Transverse colon (tissue), 4 donors: ENCODE measurements around the gene PHACTR3. TPM values are rescaled to one million over a fixed set of nuclear protein-coding genes. Genes with fewer than 3 reads are reported as not detected.

ENCODE experiments used
- DNase-seq: peaks from one replicate; pipeline ENCODE4 v3.0.0-alpha.2; 2019
- H3K27ac ChIP-seq, 4 donors: fragments of 200-600 bp; sonication (generic); 2 replicates each; pipeline ENCODE4 v1.5.1; 2016 to 2018; ENCODE audit warnings: inconsistent platforms in 4 of 4
- H3K27me3 ChIP-seq: fragments of 200-600 bp; sonication (generic); 2 replicates; pipeline ENCODE4 v1.5.1; 2017; ENCODE audit warnings: inconsistent platforms
- H3K36me3 ChIP-seq, 4 donors: fragments of 200-600 bp; sonication (generic); 2 replicates each; pipeline ENCODE4 v1.5.1; 2017 to 2019; ENCODE audit warnings: inconsistent platforms in 4 of 4
- H3K4me1 ChIP-seq, 4 donors: fragments of 200-600 bp; sonication (generic); 2 replicates each; pipeline ENCODE4 v1.5.1; 2017 to 2020; ENCODE audit warnings: inconsistent platforms in 4 of 4
- H3K4me3 ChIP-seq, 4 donors: fragments of 200-600 bp; sonication (generic); 1 replicate in 1 of 4; 2 replicates in 3 of 4; pipeline versions ENCODE4 v1.5.1 to v1.6.1; 2017 to 2019; ENCODE audit warnings: inconsistent platforms in 4 of 4
- H3K9me3 ChIP-seq, 2 donors: fragments of 200-600 bp; sonication (generic); 2 replicates each; pipeline ENCODE4 v1.5.1; 2017 to 2019; ENCODE audit warnings: inconsistent platforms in 2 of 2
- EP300 ChIP-seq: sonication (generic); formaldehyde crosslinking; IDR thresholded peaks from one replicate; pipeline ENCODE4 v1.6.1; 2017; ENCODE audit warnings: antibody characterized with exemption, low read depth
- POLR2A ChIP-seq: fragments of 450-650 bp; IDR thresholded peaks from one replicate; pipeline ENCODE4 v1.6.1; 2016; ENCODE audit warnings: antibody characterized with exemption, mild to moderate bottlenecking, moderate library complexity
- POLR2AphosphoS5 ChIP-seq, 3 donors: sonication (generic); formaldehyde crosslinking; IDR thresholded peaks; one replicate each; pipeline ENCODE4 v1.6.1; 2016; ENCODE audit warnings: antibody characterized with exemption in 3 of 3
- WGBS, 2 donors: methylation state at CpG; one replicate each; pipeline ENCODE4 v1.1.5; 2018; ENCODE audit warnings: low coverage in 1 of 2; 5-methylcytosine and 5-hydroxymethylcytosine counted together
- in situ Hi-C, 4 donors: fragments of 200-750 bp; cut with MboI; loops; one replicate each; pipeline versions ENCODE4 v1.15.0 to v1.15.1; 2017; ENCODE audit warnings: low sequenced_read_pairs in 3 of 4, low pct_ligation_motif_present in 1 of 4, low pct_unique_long_range_greater_than_20kb in 1 of 4
- intact Hi-C: fragments of 100-400 bp; cut with DNase I; formaldehyde crosslinking; loops from one replicate; pipeline ENCODE4 v1.15.1; 2023; ENCODE audit warnings: low total_unique reads
- total RNA-seq, 4 donors: library from RNA; depleted of rRNA; stranded (reverse); fragments of >200 nt; gene quantifications; one replicate each; pipeline ENCODE4 v1.1.0, GENCODE V29; 2016
- TF ChIP-seq, protein P1 (sequence below), 5 experiments: fragments of 200-600 bp in 3 of 5; fragments of 450-650 bp in 2 of 5; sonication (generic) in 3 of 5; IDR thresholded peaks; 1 replicate in 2 of 5; 2 replicates in 3 of 5; pipeline ENCODE4 v1.5.1; 2016 to 2017; ENCODE audit warnings: antibody characterized with exemption in 5 of 5, inconsistent platforms in 3 of 5, mild to moderate bottlenecking in 2 of 5, moderate library complexity in 1 of 5

Gene PHACTR3
- total RNA-seq, 4 donors from 2014 or later, result 1.6 to 7.1 (median 5.6) TPM

DNA sequence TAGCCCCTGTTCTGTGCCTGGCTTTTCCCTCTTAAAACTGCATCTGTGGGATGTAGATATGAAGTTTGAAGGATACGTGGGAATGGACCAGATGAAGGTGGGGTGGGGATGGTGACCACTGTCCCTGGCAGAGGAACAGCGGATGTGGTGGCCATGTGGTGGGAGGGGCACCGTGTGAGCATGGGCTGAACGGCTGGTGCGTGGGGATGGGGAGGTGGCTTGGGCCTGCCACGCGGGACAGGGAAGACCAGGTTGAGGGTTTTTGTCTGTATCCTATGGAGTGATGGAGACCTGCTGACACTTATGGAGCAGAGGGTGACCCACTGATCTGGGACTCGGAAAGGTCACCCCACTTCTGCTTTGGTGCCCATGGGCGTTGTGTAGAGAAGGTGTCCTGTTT lies 19.2 kb downstream of the PHACTR3 start:
- no peak for DNase-seq
- TF ChIP-seq POLR2A (no peak), EP300 (no peak), POLR2AphosphoS5 (IDR thresholded peaks at IDR 0.05) (no peak)
- TF ChIP-seq, protein P1, sequence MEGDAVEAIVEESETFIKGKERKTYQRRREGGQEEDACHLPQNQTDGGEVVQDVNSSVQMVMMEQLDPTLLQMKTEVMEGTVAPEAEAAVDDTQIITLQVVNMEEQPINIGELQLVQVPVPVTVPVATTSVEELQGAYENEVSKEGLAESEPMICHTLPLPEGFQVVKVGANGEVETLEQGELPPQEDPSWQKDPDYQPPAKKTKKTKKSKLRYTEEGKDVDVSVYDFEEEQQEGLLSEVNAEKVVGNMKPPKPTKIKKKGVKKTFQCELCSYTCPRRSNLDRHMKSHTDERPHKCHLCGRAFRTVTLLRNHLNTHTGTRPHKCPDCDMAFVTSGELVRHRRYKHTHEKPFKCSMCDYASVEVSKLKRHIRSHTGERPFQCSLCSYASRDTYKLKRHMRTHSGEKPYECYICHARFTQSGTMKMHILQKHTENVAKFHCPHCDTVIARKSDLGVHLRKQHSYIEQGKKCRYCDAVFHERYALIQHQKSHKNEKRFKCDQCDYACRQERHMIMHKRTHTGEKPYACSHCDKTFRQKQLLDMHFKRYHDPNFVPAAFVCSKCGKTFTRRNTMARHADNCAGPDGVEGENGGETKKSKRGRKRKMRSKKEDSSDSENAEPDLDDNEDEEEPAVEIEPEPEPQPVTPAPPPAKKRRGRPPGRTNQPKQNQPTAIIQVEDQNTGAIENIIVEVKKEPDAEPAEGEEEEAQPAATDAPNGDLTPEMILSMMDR (IDR thresholded peaks at IDR 0.05), result no peak
- H3K4me1 ChIP-seq, result no peaks in the 10 kb centered on the region
- intact Hi-C loops (no loop called here), in situ Hi-C loops (no loop called here)
- 84 to 96% methylated on average over 7 to 9 of the region's 9 CpGs for WGBS, 2 donors
- H3K27ac ChIP-seq, result no peak overlapping the region
- no peaks in the 10 kb centered on the region for H3K36me3 ChIP-seq
- H3K27me3 ChIP-seq, result peaks cover 3% of the 10 kb centered on the region
- H3K9me3 ChIP-seq, result no peaks in the 10 kb centered on the region
- H3K4me3 ChIP-seq, result no peak overlapping the region

DNA sequence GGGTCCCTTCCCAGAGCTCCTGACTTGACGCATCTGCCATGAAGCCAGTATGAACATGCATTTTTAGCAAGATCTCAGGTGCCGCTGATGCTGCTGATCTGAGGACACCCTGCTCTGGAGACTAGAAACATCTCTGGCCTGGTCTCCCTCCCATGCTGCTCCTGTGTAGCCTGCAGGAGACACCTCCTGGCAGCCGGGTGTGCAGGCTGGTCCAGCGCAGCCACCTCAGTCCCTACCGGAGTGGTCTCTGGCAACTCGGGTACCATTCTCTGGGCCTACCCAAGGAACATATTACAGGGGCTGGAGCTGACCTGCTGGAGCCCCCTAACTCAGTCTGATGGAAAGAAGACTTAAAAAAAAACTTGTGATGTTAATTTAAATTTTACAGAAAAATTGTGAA lies 20.1 kb downstream of the PHACTR3 start:
- Histone ChIP-seq H3K27me3 (peaks cover 3% of the 10 kb centered on the region), H3K4me3 (no peak overlapping the region), H3K27ac (no peak overlapping the region), H3K9me3 (no peaks in the 10 kb centered on the region), H3K36me3 (no peaks in the 10 kb centered on the region), H3K4me1 (no peaks in the 10 kb centered on the region)
- intact Hi-C loops, result no loop called here
- 80 to 88% methylated on average over 4 to 6 of the region's 6 CpGs for WGBS, 2 donors
- in situ Hi-C loops, result no loop called here
- DNase-seq, result no peak
- TF ChIP-seq, protein P1 (IDR thresholded peaks at IDR 0.05), result no peak
- no peak for TF ChIP-seq POLR2AphosphoS5 (IDR thresholded peaks at IDR 0.05)
- no peak for TF ChIP-seq EP300
- no peak for TF ChIP-seq POLR2A

DNA sequence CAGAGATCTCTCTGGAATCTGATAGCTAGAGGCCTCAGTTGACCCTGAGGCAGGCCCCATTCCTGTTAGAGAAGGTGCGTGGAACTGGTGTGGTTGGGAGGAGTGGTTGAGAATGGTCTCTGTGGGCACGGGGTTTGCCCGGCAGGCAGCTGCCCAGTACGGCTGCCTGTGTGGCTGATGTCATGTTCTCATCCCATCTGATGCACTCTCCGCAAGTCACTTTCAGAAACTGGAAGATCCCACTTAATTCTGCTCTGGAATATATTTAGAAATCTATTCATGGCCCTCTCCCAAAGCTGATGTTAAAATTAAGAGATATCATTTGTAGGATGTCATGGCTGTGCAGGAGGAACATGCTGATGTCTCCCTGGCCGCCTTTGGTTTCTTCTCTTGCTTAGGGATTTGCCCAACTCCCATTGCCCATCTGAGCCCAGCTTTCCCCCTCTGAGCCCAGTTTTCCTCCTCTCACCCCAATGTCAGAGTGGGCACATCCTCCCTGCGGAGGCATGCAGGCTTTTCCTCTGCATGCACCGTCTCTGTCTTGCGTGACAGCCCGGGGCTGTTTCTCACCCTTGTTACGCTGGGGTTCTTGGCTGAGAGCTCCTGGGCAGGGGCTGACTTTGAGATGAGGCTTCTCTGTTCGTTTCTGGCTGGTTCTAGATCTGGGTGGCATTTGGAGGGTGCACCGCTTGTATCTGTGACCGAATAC lies 21.0 kb downstream of the PHACTR3 start:
- H3K27ac ChIP-seq, result no peak overlapping the region
- no peak for DNase-seq
- H3K27me3 ChIP-seq, result peaks cover 3% of the 10 kb centered on the region
- 84% methylated on average over 14 of the region's 14 CpGs; no CpG with 5 or more reads in 1 of the 2 donors for WGBS, 2 donors
- intact Hi-C loops (no loop called here), in situ Hi-C loops (no loop called here)
- no peaks in the 10 kb centered on the region for H3K4me1 ChIP-seq
- TF ChIP-seq, protein P1 (IDR thresholded peaks at IDR 0.05), result no peak
- TF ChIP-seq POLR2AphosphoS5 (IDR thresholded peaks at IDR 0.05) (no peak), POLR2A (no peak), EP300 (no peak)
- no peaks in the 10 kb centered on the region for H3K36me3 ChIP-seq
- H3K9me3 ChIP-seq, result no peaks in the 10 kb centered on the region
- no peak overlapping the region for H3K4me3 ChIP-seq

DNA sequence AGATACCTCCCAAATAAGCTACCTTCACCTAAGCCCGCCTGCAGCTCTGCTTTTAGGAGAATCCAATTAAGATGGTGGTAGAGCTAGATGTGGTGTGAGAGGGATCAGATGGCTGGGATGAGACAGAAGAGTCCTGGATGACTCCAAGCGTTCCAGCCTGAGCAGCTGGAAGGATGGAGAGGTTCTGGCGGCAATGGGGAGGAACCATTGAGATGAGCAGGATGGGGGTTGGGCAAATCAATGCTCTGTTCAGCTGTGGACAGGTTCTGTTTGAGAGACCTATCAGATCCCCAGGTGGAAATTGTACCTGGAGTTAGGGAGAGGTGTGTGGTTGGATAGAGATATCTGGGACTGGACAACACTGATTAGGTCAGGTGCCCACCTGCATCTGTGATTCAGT lies 23.0 kb downstream of the PHACTR3 start:
- no peaks in the 10 kb centered on the region for H3K4me1 ChIP-seq
- 74% methylated on average over 3 of the region's 3 CpGs; no CpG with 5 or more reads in 1 of the 2 donors for WGBS, 2 donors
- in situ Hi-C loops, result no loop called here
- peaks cover 3% of the 10 kb centered on the region for H3K27me3 ChIP-seq
- H3K4me3 ChIP-seq, result no peak overlapping the region
- H3K27ac ChIP-seq, result no peak overlapping the region
- no peaks in the 10 kb centered on the region for H3K9me3 ChIP-seq
- intact Hi-C loops, result no loop called here
- TF ChIP-seq, protein P1 (IDR thresholded peaks at IDR 0.05), result no peak
- no peaks in the 10 kb centered on the region for H3K36me3 ChIP-seq
- DNase-seq, result no peak
